GM12878 (cell line): ENCODE results near the gene RIPOR3. TPM values are rescaled to one million over a fixed set of nuclear protein-coding genes. Genes with fewer than 3 reads are reported as not detected.

Experiments
- ATAC-seq: fragments of 200-7000 bp; cut with Tn5 transposase; 3 replicates; pipeline ENCODE4 v1.9.1; 2020; ENCODE audit warnings: mild to moderate bottlenecking, moderate library complexity
- Bru-seq: library from RNA; stranded (reverse); fragments of 400-500 nt; gene quantifications from one replicate; lab custom pipeline; 2021; lab: Mats Ljungman, UMichigan
- BruChase-seq, 2 experiments: library from RNA; stranded (reverse); fragments of 400-500 nt; gene quantifications; one replicate each; lab custom pipeline; 2021; lab: Mats Ljungman, UMichigan
- BruUV-seq: library from RNA; stranded (reverse); fragments of 400-500 nt; replicated peaks from 2 replicates; lab custom pipeline; 2021; lab: Mats Ljungman, UMichigan
- CTCF ChIA-PET: fragments of 300-600 bp; sonication (Branson Sonifier 250); formaldehyde crosslinking; extraction: SDS; loops from one replicate; lab custom pipeline; 2021; ENCODE audit warnings: inconsistent platforms; lab: Yijun Ruan, JAX
- POLR2A ChIA-PET: fragments of 350-600 bp; formaldehyde crosslinking; extraction: SDS; loops from one replicate; lab custom pipeline; 2021; ENCODE audit warnings: inconsistent platforms; lab: Charles Lee
- RAD21 ChIA-PET: fragments of 300-600 bp; sonication (Branson Sonifier 250); formaldehyde crosslinking; loops from one replicate; lab custom pipeline; 2023; ENCODE audit warnings: antibody characterized with exemption; ENCODE audit not compliant: unreplicated experiment; lab: Charles Lee
- SMC1A ChIA-PET: fragments of 300-600 bp; sonication (Branson Sonifier 250); formaldehyde crosslinking; loops from one replicate; lab custom pipeline; 2023; ENCODE audit not compliant: unreplicated experiment, uncharacterized antibody; lab: Charles Lee
- DNase-seq: peaks from one replicate; pipeline ENCODE4 v3.0.0-alpha.2; 2011; ENCODE audit warnings: low read depth, low spot score
- FAIRE-seq: peaks from 3 replicates; lab custom pipeline; 2011; peaks lifted over from hg19 to GRCh38; lab: Jason Lieb, UNC
- H2AFZ ChIP-seq: 2 replicates; pipeline ENCODE4 v1.6.0; 2011; ENCODE audit warnings: low read depth, low read length, control low read depth; ENCODE audit not compliant: control insufficient read depth
- H3K27ac ChIP-seq: 2 replicates; pipeline ENCODE4 v1.5.1; 2011; ENCODE audit warnings: control low read depth; ENCODE audit not compliant: control insufficient read depth, insufficient read depth
- H3K27me3 ChIP-seq, 2 experiments: replicated peaks in 1 of 2; 2 replicates each; pipeline versions ENCODE4 v1.6.0 to v1.6.1; 2011; ENCODE audit warnings: low read length in 1 of 2; ENCODE audit not compliant: control insufficient read depth in 2 of 2, insufficient read depth in 2 of 2
- H3K36me3 ChIP-seq, 2 experiments: 2 replicates each; pipeline ENCODE4 v1.5.1; 2011; ENCODE audit warnings: low read length in 1 of 2; ENCODE audit not compliant: control insufficient read depth in 2 of 2, insufficient read depth in 2 of 2
- H3K4me1 ChIP-seq: 2 replicates; pipeline ENCODE4 v1.6.1; 2011; ENCODE audit warnings: mild to moderate bottlenecking, low read length, moderate library complexity, mixed read lengths; ENCODE audit not compliant: control insufficient read depth, insufficient read depth
- H3K4me2 ChIP-seq: 2 replicates; pipeline ENCODE4 v1.6.0; 2011; ENCODE audit warnings: control low read depth; ENCODE audit not compliant: control insufficient read depth, insufficient read depth
- H3K4me3 ChIP-seq: fragments of 200-600 bp; sonication (generic); 2 replicates; pipeline ENCODE4 v1.5.1; 2016
- H3K79me2 ChIP-seq: 2 replicates; pipeline ENCODE4 v1.6.0; 2011; ENCODE audit warnings: low read length; ENCODE audit not compliant: control insufficient read depth, insufficient read depth
- H3K9ac ChIP-seq: 2 replicates; pipeline ENCODE4 v1.8.0; 2011; ENCODE audit warnings: low read length, control low read depth, mixed read lengths; ENCODE audit not compliant: control insufficient read depth, insufficient read depth
- H3K9me3 ChIP-seq: replicated peaks from 3 replicates; pipeline ENCODE4 v1.5.1; 2011; ENCODE audit warnings: mild to moderate bottlenecking, low read length; ENCODE audit not compliant: control insufficient read depth, insufficient read depth
- H4K20me1 ChIP-seq: 2 replicates; pipeline ENCODE4 v1.6.0; 2011; ENCODE audit not compliant: control insufficient read depth, insufficient read depth
- NFXL1 ChIP-seq: fragments of 450-650 bp; IDR thresholded peaks from 2 replicates; pipeline ENCODE4 v1.6.1; 2017; ENCODE audit warnings: antibody characterized with exemption, mild to moderate bottlenecking, borderline replicate concordance
- POU2F2 ChIP-seq: IDR thresholded peaks from 3 replicates; pipeline ENCODE4 v1.6.1; 2011; ENCODE audit warnings: low read depth, mild to moderate bottlenecking, low read length, borderline replicate concordance
- ZSCAN29 ChIP-seq: fragments of 450-650 bp; IDR thresholded peaks from 2 replicates; pipeline ENCODE4 v1.6.1; 2017; ENCODE audit warnings: mild to moderate bottlenecking, moderate library complexity
- WGBS: methylation state at CpG from one replicate; pipeline ENCODE4 v1.1.6; 2016; ENCODE audit warnings: low lambda C conversion rate; ENCODE audit not compliant: insufficient replicate concordance, insufficient coverage; ENCODE audit errors: missing lambda C conversion rate; 5-methylcytosine and 5-hydroxymethylcytosine counted together
- in situ Hi-C: fragments of 300-500 bp; cut with MboI; formaldehyde crosslinking; loops from 9 replicates; pipeline ENCODE4 v1.14.3; 2018; ENCODE audit warnings: mixed read lengths
- intact Hi-C: fragments of 100-400 bp; cut with micrococcal nuclease; formaldehyde crosslinking; loops from one replicate; pipeline ENCODE4 v1.14.2; 2022; ENCODE audit not compliant: unreplicated experiment
- long read RNA-seq, 2 experiments: library from polyadenylated mRNA; unstranded; transcript quantifications; one replicate each; pipeline ENCODE4 v2.0.0, GENCODE V29; 2019 to 2020
- polyA minus RNA-seq, 3 experiments: library from RNA; depleted of rRNA, polyadenylated mRNA; stranded (reverse); fragments of >200 nt; gene quantifications; 2 replicates each; pipeline ENCODE4 v1.2.3, GENCODE V29; 2011
- polyA plus RNA-seq, 11 experiments: library from polyadenylated mRNA; depleted of rRNA in 4 of 11; unstranded in 6 of 11; stranded (reverse) in 5 of 11; fragments of >200 nt; fragmentation: Nextera tagmentation in 4 of 11; fragmentation: Illumina TruSeq in 1 of 11; extraction: Ambion mirVana in 4 of 11; extraction: Trizol in 1 of 11; gene quantifications; 1 replicate in 1 of 11; 2 replicates in 10 of 11; pipeline versions ENCODE4 v1.2.1 to v1.2.3, GENCODE V29; 2011 to 2016; ENCODE audit warnings: inconsistent platforms in 2 of 11, missing spikeins in 2 of 11, low read depth in 1 of 11
- total RNA-seq, 4 experiments: library from RNA; depleted of rRNA in 3 of 4; stranded (reverse); fragments of >200 nt in 3 of 4; fragmentation: Illumina TruSeq in 1 of 4; extraction: Trizol in 1 of 4; gene quantifications; 2 replicates each; pipeline versions ENCODE4 v1.2.1 to v1.2.3, GENCODE V29; 2013 to 2021

RIPOR3 gene
- not detected in 2 replicates for total RNA-seq (2013; cell fraction: nucleolus; rRNA removed)
- total RNA-seq (2014; rRNA removed) (not detected in 2 replicates), total RNA-seq (2014; rRNA removed; fragmentation: Illumina TruSeq; extraction: Trizol) (not detected in 2 replicates), total RNA-seq (2021) (0.05 TPM in 1 of 2 replicates, not detected in the other), polyA plus RNA-seq (2011; rRNA removed) (not detected in 2 replicates), polyA plus RNA-seq (2014; fragmentation: Illumina TruSeq; extraction: Trizol) (0.07 TPM in 1 of 2 replicates, not detected in the other), polyA plus RNA-seq (2014; fragmentation: Nextera tagmentation; extraction: Ambion mirVana) (not detected), polyA plus RNA-seq (2014; rRNA removed) (0.04 TPM in 1 of 2 replicates, not detected in the other), polyA plus RNA-seq (2016; fragmentation: Nextera tagmentation; extraction: Ambion mirVana) (under 1 TPM; 0.17 to 0.55 TPM), polyA minus RNA-seq (2011; rRNA and poly(A)+ RNA removed) (not detected in 2 replicates), Bru-seq, nascent RNA (percentile 5 among the genes with signal in this experiment), BruChase-seq, experiment 1, labeled RNA remaining after a 6-hour chase (percentile 11 among the genes with signal in this experiment), BruChase-seq, experiment 2, labeled RNA remaining after a 2-hour chase (percentile 7 among the genes with signal in this experiment)
- polyA plus RNA-seq (2011; ENCODE audit: low read depth), result 0.10 TPM
- not detected in 2 replicates for polyA plus RNA-seq (2011; cell fraction: cytosol; rRNA removed)
- polyA plus RNA-seq (2011; cell fraction: nucleus; rRNA removed), result 0.07 TPM in 1 of 2 replicates, not detected in the other
- polyA plus RNA-seq (2012), result 0.32 and 0.50 TPM in 2 replicates
- polyA minus RNA-seq (2011; cell fraction: cytosol; rRNA and poly(A)+ RNA removed), result not detected in 2 replicates
- polyA minus RNA-seq (2011; cell fraction: nucleus; rRNA and poly(A)+ RNA removed), result not detected in 2 replicates
- long read RNA-seq, experiment 1, result 0 reads
- long read RNA-seq, experiment 2, partial matches to known transcripts, result 0 of 3 reads
- long read RNA-seq, experiment 2, other reads (novel, unspliced or antisense), result 3 of 3 reads

- ChIA-PET SMC1A (no interaction called here), RAD21 (no interaction called here), CTCF (interaction anchor here (2.1 kb wide), 1 partner anchor 59 kb away, joined by 7 read pairs; no protein-coding TSS in a partner anchor), POLR2A (interaction anchor here (0.7 kb wide), 1 partner anchor 32 kb away, joined by 3 read pairs; no protein-coding TSS in a partner anchor)
- TF ChIP-seq POU2F2, result no peak
- peak; percentile 4; the same call in 1 of the 2 replicates for TF ChIP-seq NFXL1
- no peak for TF ChIP-seq ZSCAN29
- H3K79me2 ChIP-seq, result no peaks in the 10 kb centered on the region
- DNase-seq, result no peak
- H3K4me1 ChIP-seq, result no peaks in the 10 kb centered on the region
- in situ Hi-C loops, result no loop called here
- no peaks in the 10 kb centered on the region for H3K36me3 ChIP-seq
- H3K4me2 ChIP-seq, result no peak within 1 kb of the TSS
- intact Hi-C loops, result no loop called here
- no peak within 1 kb of the TSS for H3K27ac ChIP-seq
- no peaks in the 10 kb centered on the region for H4K20me1 ChIP-seq
- H3K9ac ChIP-seq, result no peak within 1 kb of the TSS
- H3K9me3 ChIP-seq, result no peaks in the 10 kb centered on the region
- H2AFZ ChIP-seq, result no peak within 1 kb of the TSS
- no TSS peak for BruUV-seq
- peaks cover 3 to 8% of the 10 kb centered on the region in 2 experiments; a peak in 3 of 4 replicates for H3K27me3 ChIP-seq
- no peak for ATAC-seq
- no peak for FAIRE-seq
- H3K4me3 ChIP-seq, result no peak within 1 kb of the TSS
- 19% methylated on average over 39 of the region's 42 CpGs for WGBS
Measured at GRCh38 chr20:50690650-50691572, at the start of gene RIPOR3. RIPOR3 (minus strand) TSS chr20:50691542; CDS start chr20:50691128, 414 bp downstream.
